ENCODE results near the gene TFPI2.
"Not testable (repeated sequence)": the region's sequence is repeated elsewhere in the genome, so short reads cannot be mapped to it uniquely, and the experiment has no call there.

TFPI2 gene

GRCh38 chr7:93913197-93913596, 22.6 kb upstream of the TFPI2 start:
- no peak overlapping the region for H3K27ac ChIP-seq (replicated peaks)
- no peak for DNase-seq (ENCODE audit: low read depth in 1 of 2, low spot score in 1 of 2)
- no peaks in the 10 kb centered on the region for H3K27me3 ChIP-seq (ENCODE audit: insufficient read depth, poor library complexity, severe bottlenecking)
- no peak overlapping the region for H3K4me3 ChIP-seq (replicated peaks; ENCODE audit: insufficient read depth, low read length)
- TF ChIP-seq CTCF (IDR thresholded peaks at IDR 0.05; ENCODE audit: insufficient read depth, low read length), result no peak
- no peak for TF ChIP-seq POLR2AphosphoS5 (IDR thresholded peaks at IDR 0.05; ENCODE audit: low read depth)
- no peak for TF ChIP-seq REST (IDR thresholded peaks at IDR 0.05; ENCODE audit: insufficient replicate concordance, low read depth)
- TF ChIP-seq GABPA (IDR thresholded peaks at IDR 0.05; ENCODE audit: low read depth), result no peak
- no peak for TF ChIP-seq SPI1 (IDR thresholded peaks at IDR 0.05; ENCODE audit: borderline replicate concordance, low read depth)

- not testable (repeated sequence) for DNase-seq (ENCODE audit: low read depth in 1 of 2, low spot score in 1 of 2); H3K4me3 ChIP-seq (replicated peaks; ENCODE audit: insufficient read depth, low read length); H3K27ac ChIP-seq (replicated peaks); H3K27me3 ChIP-seq (ENCODE audit: insufficient read depth, poor library complexity, severe bottlenecking)
Observed at GRCh38 chr7:93911661-93912060, 21.1 kb upstream of the TFPI2 start.

DNA sequence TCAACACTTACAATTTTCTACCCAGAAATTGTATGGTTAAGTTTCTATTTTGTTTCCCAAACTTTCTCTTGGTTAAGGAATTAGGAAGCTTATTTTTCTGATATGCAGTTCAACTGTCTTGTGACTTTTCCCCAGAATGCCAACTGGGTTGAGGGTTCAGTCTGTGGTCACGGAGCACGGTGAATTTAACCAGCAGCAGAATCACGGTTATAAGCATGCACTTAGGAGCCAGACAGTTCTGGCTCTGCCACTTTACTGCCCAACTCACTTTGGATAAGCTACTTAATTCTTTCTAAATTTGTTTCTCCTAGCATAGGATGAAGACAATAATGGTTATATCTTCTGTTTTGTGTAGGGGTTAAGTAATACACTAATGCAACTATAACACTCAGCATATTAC, 20.7 kb upstream of the TFPI2 start:
- H3K4me3 ChIP-seq (replicated peaks; ENCODE audit: insufficient read depth, low read length); DNase-seq (ENCODE audit: low read depth in 1 of 2, low spot score in 1 of 2); H3K27ac ChIP-seq (replicated peaks); H3K27me3 ChIP-seq (ENCODE audit: insufficient read depth, poor library complexity, severe bottlenecking): not testable (repeated sequence)

GRCh38 chr7:93910076-93910994, 19.8 kb upstream of the TFPI2 start:
- Histone ChIP-seq H3K27ac (replicated peaks) (no peak overlapping the region), H3K4me3 (replicated peaks; ENCODE audit: insufficient read depth, low read length) (no peak overlapping the region), H3K27me3 (ENCODE audit: insufficient read depth, poor library complexity, severe bottlenecking) (no peaks in the 10 kb centered on the region)
- TF ChIP-seq CTCF (IDR thresholded peaks at IDR 0.05; ENCODE audit: insufficient read depth, low read length) (no peak), SPI1 (IDR thresholded peaks at IDR 0.05; ENCODE audit: borderline replicate concordance, low read depth) (no peak), POLR2AphosphoS5 (IDR thresholded peaks at IDR 0.05; ENCODE audit: low read depth) (no peak), GABPA (IDR thresholded peaks at IDR 0.05; ENCODE audit: low read depth) (no peak), REST (IDR thresholded peaks at IDR 0.05; ENCODE audit: insufficient replicate concordance, low read depth) (no peak)
- DNase-seq (ENCODE audit: low read depth in 1 of 2, low spot score in 1 of 2), result no peak

DNA sequence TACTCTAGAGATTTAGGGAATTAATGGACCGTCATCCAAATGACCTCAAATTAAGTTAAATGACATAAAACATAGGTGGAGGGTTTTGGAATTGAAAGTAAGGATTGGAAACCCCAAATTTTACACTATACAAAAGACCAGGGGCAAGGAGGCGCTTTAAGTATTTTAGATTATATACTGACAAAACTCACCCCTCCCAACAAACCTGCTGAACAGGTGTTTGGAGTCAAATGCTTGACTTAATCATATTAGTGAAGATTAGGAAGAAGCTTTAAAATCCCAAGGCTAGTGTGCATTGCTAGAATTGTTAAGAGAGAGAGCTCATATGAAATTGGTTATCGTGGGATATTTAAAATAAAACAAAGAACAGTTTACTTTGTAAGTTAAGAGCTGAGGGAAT, 15.7 kb upstream of the TFPI2 start, which contains the start of gene GNGT1:
Gene GNGT1, plus strand, starts transcription at position 301 of the 400 bp plus-strand sequence. CDS start 180 bp downstream, outside the sequence.
- no peak within 1 kb of the TSS for H3K27ac ChIP-seq (replicated peaks)
- H3K27me3 ChIP-seq (ENCODE audit: insufficient read depth, poor library complexity, severe bottlenecking), result no peaks in the 10 kb centered on the region

More for the DNA sequence above, 15.7 kb upstream of the TFPI2 start, which contains the start of gene GNGT1:
- no peak for DNase-seq (ENCODE audit: low read depth in 1 of 2, low spot score in 1 of 2)
- TF ChIP-seq GABPA (IDR thresholded peaks at IDR 0.05; ENCODE audit: low read depth), result no peak
- no peak for TF ChIP-seq REST (IDR thresholded peaks at IDR 0.05; ENCODE audit: insufficient replicate concordance, low read depth)
- TF ChIP-seq SPI1 (IDR thresholded peaks at IDR 0.05; ENCODE audit: borderline replicate concordance, low read depth), result no peak
- no peak for TF ChIP-seq POLR2AphosphoS5 (IDR thresholded peaks at IDR 0.05; ENCODE audit: low read depth)
- no peak for TF ChIP-seq CTCF (IDR thresholded peaks at IDR 0.05; ENCODE audit: insufficient read depth, low read length)
- H3K4me3 ChIP-seq (replicated peaks; ENCODE audit: insufficient read depth, low read length), result no peak within 1 kb of the TSS

All from HL-60 (cell line).